ENCODE data around the gene LIPE.

The LIPE gene

DNA sequence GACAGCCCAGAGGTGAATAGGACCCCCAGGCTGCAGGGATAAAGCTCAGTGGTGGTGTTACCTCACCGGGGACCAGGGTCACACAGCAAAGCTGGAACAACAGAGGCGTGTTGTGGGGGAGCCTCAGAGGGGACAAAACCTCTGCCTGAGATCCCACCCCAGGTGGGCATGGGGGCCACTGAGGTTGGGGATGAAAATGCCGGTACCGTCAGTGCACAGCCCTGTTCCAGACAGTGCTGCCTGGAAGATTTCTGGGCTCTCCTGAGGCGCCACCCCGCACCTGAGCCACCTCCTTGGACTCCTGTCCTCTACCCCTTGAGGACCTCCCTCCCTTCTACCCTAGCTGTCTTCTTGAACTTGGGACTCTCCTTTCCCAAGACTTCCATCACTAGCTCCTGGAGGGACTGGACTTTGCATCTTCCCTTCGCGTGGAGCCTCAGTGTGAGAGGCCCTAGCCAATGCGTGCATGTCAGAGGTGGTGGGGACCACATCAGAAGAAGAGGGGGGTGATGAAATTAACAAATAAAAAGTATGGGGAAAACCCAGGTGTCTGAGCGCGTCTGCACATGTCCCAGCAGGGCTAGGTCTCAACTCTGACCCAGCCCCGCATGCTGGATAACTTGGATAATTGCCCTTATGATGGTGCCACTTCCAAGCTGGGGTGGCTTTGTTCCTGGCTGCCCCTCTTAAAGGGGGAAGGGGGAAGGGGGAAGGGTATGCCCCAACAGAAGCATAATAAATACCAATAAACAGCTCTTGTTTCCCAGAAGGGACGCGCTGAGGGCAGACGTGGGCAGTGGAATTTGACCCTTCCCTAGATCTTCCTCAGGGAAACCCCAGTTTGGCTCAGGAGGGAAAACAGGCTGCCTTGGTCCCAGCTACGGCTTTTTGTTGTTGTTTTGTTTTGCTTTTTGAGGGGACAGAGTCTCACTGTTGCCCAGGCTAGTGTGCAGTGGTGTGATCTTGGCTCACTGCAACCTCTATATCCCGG, 48.7 kb downstream of the LIPE start:
- no peak for DNase-seq (ENCODE audit: low read depth)

DNA sequence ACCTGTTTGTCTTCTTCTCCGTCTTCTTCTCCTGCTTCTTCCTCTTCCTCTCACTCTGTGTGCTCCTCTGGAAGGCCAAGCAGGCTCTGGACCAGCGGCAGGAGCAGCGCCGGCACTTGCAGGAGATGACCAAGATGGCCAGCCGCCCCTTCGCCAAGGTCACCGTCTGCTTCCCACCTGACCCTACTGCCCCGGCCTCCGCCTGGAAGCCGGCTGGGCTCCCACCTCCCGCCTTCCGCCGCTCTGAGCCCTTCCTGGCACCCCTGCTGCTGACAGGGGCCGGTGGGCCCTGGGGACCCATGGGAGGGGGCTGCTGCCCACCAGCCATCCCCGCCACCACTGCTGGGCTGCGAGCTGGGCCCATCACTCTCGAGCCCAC, 51.0 kb downstream of the LIPE start:
- DNase-seq (ENCODE audit: low read depth) = no peak

DNA sequence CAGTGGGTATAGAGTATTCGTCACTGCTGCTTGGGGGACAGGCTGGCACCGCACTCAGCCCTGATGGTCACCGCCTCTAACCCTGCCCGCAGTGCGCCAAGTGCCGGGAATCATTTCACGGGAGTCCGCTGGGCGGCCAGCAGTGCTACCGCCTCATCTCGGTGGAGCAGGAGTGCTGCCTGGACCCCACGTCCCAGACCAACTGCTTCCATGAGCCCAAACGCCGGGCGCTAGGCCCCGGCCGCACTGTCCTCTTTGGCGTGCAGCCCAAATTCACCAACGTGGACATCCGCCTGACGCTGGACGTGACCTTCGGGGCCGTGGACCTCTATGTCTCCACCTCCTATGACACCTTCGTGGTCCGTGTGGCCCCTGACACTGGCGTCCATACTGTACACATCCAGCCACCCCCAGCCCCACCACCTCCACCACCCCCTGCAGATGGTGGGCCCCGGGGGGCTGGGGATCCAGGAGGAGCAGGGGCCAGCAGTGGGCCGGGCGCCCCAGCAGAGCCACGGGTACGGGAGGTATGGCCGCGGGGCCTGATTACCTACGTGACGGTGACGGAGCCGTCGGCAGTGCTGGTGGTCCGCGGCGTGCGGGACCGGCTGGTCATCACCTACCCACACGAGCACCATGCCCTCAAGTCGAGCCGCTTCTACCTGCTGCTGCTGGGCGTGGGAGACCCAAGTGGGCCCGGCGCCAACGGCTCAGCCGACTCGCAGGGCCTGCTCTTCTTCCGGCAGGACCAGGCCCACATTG, 51.6 kb downstream of the LIPE start:
- no peak for DNase-seq (ENCODE audit: low read depth)

DNA sequence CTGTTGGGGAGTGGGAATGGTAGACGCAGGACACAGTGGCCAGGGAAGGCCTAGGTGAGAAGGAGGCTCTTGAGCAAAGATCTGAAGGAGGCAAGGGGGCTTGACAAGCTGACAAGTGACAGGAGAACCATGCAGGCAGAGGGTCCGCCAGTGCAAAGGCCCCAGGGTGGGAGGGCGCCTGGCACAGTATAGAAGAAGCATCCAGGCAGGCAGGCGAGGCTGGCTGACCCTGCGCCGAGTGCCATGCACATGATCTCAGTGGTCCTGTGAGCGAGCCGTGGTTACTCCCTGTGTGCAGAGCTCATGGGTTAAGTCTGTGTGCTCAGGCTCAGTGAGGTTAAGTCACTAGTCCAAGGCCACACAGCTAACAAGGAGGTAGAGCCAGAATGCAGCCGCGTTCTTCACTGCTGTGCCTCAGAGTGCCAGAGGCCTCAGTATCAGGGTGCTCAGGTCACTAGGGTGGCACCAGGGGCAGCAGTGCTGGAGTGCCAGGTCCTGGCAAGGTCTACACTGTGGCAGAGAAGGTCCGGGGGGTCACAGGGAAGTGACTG, 52.3 kb downstream of the LIPE start:
- DNase-seq (ENCODE audit: low read depth) = no peak

DNA sequence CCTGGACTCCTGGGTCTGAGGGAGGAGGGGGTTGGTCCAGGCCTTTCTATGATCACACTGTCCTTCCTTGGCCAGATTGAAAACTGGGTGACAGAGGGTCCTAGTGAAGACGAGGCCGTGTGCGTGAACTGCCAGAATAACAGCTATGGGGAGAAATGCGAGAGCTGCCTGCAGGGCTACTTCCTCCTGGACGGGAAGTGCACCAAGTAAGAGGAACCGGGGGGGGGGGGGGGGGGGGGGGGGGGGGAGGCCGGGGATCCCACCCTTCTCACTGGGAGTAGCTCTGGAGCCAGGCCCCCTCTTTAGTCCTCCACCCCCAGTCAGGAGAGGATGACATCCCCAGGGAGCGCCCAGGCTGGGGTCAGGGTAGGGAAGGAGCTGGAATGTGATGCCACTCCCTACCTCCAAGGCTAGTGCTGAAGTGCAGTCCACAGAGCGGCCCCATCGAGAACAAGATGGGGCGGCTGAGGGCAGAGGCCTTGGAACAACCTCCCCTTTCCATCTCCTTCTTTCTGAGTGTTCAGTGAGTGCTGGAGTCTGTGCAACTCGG, 56.5 kb downstream of the LIPE start:
- no peak for DNase-seq (ENCODE audit: low read depth)

DNA sequence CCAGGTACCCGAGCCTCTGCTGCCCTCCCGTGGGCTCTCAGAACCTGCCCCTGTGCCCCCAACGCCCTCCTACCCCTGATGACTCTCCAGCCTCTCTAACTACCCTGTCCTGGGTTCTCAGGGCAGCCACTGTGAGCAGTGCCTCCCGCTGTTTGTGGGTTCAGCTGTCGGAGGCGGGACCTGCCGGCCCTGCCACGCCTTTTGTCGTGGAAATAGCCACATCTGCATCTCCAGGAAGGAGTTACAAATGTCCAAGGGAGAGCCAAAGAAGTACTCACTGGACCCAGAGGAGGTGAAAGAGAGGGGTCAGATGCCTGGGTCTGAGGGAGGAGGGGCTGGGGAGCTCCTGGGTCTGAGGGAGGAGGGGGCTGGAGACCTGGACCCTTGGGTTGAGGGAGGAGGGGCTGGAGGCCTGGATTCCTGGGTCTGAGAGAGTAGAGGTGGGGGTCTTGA, 57.1 kb downstream of the LIPE start:
- DNase-seq (ENCODE audit: low read depth) = no peak

DNA sequence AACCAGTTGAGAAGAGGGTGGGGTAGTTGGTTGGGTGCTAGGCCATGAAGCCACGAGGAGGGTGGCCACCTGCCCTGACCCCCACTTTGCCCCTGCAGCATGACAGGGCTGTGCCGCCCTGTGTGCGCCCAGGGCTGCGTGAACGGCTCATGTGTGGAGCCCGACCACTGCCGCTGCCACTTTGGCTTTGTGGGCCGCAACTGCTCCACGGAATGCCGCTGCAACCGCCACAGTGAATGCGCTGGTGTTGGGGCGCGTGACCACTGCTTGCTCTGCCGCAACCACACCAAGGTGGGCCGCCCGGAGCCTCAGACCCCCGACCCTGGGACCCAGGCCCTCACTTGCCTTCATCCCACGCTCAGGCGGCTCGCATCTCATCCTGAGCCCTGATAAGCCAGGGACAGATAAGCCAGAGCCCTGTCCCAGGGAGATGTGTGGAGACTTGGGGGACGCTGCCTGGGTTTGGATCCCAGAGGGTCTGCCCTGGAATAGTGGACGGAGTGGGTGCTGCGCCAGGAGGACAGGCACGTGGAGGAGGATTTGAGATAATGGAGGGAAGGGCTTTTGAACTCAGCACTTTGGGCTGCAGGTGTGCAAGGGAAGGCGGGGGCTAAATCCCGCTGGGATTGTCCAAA, 57.6 kb downstream of the LIPE start:
- DNase-seq (ENCODE audit: low read depth) = no peak

DNA sequence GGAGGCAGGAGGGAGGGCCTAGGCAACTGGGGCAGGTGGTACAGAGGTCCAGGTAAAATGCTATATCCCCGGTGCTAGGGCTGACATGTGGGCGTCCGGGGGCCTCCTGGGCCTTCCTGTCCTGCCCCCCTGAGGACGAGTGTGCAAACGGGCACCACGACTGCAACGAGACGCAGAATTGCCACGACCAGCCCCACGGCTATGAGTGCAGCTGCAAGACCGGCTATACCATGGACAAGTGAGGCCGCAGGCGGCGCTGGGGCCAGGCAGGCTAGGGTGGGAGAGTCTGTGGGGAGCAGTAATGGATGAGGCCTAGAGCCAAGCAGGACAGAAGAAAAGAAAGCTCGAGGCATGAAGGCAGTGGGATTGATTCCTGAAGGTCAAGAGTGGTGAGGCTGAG, 58.4 kb downstream of the LIPE start:
- no peak for DNase-seq (ENCODE audit: low read depth)

DNA sequence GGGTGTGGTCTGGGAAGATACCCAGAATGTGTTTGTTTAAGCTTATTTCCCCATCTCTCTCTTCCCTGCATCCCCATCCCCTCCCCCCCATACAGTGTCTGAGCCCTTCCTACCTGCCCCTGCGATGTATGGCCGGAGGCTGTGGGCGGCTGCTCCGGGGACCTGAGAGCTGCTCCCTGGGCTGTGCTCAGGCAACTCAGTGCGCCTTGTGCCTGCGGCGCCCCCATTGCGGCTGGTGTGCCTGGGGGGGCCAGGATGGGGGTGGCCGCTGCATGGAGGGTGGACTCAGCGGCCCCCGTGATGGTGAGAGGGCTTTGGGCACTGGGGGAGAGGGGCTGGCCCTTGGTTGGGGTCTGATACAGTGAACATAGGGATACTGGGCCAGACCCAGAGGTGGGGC, 58.8 kb downstream of the LIPE start:
- DNase-seq (ENCODE audit: low read depth) = no peak

DNA sequence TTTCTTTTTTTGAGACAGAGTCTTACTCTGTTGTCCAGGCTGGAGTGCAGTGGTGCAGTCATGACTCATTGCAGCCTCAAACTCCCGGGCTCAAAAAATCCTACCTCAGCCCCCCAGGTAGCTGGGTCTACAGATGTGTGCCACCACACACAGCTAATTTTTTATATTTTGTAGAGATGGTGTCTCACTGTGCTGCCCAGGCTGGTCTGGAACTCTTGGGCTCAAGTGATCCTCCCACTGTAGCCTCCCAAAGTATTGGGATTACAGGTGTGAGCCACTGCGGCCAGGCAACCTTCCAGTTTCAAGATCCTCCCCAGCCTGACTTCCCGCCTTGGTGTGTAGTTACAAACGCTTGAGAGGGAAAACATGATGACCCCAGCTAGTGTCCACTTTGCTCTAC, 59.3 kb downstream of the LIPE start:
- no peak for DNase-seq (ENCODE audit: low read depth)

DNA sequence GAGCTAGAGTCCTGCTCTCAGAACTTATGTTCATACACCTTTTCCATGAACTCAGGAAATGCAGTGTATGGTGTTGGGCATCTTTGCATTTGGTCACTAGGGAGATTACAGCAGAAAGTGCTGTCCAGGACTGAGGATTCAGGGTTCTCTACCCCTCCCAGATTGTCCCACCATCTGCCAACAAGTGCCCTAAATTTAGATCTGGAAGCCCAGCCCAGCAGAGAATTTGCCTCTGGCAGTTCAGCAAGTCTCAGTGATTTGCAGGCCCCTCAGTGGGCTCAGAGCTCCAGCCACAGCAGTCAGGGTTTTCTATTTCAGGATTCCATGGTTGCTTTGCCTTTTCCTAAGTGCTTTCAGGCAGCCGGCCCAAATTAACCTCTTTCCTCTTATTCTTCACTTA, 60.5 kb downstream of the LIPE start:
- no peak for DNase-seq (ENCODE audit: low read depth)

DNA sequence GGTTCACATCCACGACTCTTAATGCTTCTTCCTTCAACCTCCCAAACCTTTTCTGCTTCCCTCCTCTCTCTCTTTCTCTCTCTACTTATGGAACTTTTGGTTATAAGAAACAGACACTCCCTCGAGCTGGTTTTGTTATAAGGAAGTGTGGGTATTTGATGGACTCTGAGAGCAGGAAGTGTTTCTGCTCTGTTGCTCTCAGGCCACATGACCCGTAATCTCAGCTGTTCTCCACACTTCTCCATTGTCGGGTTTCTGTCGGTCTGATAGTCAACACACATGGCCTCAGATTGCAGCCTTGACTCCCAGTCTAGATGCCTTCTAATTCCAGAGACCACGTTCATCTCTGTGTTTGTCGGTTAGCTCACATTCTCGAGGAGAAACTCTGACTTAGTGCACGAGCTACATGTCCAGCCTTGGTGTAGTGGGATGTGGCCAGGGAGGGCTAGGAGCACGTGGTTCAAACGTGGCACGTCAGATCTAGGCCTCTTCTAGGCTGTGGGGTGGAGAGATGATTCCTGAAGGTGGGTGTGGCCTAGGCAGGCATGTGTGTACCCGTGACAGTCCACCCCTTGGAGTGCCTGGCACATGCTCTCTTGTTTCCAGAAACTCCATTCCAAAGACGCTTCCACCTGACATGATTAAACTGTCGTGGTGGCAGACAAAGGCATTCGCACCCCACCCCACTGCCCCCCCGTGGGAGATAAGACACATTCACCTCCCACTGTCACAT, 63.4 kb downstream of the LIPE start:
- DNase-seq (ENCODE audit: low read depth) = no peak

DNA sequence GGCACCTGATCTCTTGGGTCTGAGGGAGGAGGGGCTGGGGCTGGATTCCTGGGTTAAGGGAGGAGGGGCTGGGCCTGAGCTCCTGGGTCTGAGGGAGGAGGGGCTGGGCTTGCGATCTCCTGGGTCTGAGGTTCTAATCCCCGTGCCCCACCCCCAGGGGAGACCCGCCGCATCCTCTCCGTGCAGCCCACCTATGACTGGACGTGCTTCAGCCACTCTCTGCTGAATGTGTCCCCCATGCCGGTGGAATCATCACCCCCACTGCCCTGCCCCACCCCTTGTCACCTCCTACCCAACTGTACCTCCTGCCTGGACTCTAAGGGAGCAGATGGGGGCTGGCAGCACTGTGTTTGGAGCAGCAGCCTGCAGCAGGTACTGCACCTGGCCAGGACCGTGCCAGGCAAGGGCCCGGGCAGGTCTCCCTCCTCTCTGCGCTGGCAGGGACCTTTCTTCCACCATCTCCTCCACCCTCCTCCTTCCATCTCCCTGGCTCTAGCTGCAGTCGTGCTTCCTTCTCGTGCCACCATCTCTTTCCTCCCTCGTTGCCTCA, 64.2 kb downstream of the LIPE start:
- no peak for DNase-seq (ENCODE audit: low read depth)

DNA sequence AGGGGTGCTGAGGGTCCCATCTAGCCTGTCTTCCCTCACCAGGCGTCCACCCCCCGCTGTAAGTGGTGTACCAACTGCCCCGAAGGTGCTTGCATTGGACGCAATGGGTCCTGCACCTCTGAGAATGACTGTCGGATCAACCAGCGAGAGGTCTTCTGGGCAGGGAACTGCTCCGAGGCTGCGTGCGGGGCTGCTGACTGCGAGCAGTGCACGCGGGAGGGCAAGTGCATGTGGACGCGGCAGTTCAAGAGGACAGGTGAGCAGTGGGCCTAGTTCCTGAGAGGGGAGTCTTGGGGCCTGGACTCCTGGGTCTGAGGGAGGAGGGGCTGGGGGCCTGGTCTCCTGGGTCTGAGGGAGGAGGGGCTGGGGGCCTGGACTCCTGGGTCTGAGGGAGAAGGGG, 64.8 kb downstream of the LIPE start:
- DNase-seq (ENCODE audit: low read depth) = no peak

DNA sequence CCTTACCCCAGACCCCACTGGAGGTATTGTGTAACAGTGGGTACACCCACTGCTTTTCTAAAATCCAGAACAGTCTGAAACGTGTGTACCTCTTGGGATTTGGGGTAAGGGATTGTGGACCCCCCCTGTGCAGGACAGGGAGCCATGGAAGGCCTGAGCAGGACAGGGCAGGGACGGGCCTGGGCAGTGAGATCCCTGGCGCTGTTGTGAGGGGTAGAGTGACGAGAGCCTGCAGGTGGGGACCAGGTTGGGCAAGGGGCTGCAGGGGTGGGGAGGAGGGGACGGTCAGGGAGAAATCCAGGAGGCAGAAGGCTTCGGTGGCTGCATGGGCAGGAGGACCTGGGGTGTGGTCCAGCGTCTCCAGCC, 65.7 kb downstream of the LIPE start:
- DNase-seq (ENCODE audit: low read depth) = no peak

DNA sequence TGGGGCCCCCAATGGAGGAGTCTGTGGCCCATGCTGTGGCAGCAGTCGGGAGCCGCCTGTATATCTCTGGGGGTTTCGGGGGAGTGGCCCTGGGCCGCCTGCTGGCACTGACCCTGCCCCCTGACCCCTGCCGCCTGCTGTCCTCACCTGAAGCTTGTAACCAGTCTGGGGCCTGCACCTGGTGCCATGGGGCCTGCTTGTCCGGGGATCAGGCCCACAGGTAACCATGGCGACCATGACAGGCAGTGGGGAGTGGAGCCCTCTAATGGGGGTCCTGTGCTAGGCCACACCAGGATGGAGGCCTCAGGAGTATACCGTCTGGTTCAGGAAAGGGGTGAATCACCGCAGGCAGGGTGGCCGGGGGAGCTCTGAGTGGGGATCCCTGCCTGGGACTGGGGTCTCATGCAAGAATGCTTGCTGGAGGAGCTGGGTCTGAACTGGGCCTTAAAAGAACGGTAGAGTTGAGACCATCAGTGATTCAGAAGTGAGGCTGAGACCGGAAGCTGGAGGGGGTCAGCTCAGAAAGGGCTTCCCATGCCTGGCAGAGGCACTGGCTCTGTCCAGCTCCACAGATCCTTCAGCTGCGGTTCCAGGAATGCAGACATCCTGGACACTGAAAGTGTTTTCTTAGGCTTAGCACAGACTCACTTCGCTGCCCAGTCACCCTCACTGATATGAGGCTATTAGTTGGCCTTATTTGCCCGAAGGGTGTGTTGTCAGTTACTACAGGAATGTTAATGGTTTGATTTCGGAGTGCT, 66.2 kb downstream of the LIPE start:
- DNase-seq (ENCODE audit: low read depth) = no peak

DNA sequence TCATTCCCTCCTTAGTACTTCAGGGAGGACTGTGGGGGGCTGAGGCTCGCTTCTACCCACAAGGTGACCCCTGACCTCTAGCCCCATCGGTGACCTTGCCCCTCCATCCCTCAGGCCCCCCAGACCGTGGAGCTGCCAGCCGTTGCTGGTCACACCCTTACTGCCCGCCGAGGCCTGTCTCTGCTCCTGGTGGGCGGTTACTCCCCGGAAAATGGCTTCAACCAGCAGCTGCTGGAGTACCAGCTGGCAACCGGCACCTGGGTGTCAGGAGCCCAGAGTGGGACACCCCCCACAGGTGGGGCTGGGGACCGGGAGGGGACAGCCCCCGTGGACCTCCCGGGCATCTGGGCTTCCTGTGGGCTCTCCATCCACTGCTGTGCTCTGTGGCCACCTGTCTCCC, 69.9 kb downstream of the LIPE start:
- no peak for DNase-seq (ENCODE audit: low read depth)

DNA sequence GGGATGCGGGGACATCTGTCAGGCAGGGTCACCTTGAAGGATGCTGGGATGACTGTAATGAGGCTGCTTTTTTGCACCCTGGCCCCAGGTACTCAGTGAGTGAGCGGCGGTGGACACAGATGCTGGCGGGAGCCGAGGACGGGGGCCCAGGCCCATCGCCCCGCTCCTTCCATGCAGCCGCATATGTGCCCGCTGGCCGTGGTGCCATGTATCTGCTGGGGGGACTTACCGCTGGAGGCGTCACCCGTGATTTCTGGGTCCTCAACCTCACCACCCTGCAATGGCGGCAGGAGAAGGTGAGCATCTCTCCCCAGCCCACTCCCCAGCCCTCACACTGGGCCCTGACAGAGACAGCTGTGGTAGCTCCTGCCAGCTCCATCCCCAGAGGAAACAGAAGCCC, 70.5 kb downstream of the LIPE start:
- no peak for DNase-seq (ENCODE audit: low read depth)

DNA sequence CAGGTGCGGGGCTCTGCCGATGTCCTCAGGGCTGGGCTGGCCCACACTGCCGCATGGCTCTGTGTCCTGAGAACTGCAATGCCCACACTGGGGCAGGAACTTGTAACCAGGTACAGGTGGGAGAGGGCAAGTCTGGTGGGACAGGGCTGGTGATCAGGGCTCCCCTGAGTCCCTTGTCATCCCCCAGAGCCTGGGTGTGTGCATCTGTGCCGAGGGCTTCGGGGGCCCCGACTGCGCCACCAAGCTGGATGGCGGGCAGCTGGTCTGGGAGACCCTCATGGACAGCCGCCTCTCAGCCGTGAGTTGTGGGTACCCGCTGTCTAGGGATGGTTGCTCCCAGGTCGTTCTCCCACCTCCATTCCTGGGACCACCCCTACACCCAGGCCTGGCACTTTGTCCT, 71.3 kb downstream of the LIPE start:
- DNase-seq (ENCODE audit: low read depth) = no peak

DNA sequence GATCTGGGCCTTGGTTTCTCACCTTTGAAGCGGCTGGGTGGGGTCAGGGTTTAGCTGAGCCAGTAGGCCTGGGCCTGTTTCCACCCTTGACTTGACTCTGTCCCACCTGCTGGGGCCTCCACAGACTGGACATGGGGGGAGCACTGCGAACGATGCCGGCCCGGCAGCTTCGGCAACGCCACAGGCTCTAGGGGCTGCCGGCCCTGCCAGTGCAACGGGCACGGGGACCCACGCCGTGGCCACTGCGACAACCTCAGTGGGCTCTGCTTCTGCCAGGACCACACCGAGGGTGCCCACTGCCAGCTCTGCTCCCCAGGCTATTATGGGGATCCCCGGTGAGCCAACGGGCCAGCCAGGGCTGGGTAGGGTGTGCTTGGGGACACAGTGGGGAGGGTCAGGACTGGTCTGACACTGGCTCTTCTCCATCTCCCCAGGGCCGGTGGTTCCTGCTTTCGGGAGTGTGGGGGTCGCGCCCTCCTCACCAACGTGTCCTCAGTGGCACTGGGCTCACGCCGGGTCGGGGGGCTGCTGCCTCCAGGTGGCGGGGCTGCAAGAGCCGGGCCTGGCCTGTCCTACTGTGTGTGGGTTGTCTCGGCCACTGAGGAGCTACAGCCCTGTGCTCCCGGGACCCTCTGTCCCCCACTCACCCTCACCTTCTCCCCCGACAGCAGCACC, 73.7 kb downstream of the LIPE start:
- no peak for DNase-seq (ENCODE audit: low read depth)
